WERI-Rb-1 (cell line): ENCODE results near the gene FSCN2.
"Not testable (repeated sequence)": the region's sequence is repeated elsewhere in the genome, so short reads cannot be mapped to it uniquely, and the experiment has no call there.

Experiments
- DNase-seq: peaks from one replicate; pipeline ENCODE4 v3.0.0-alpha.2; 2020
- H3K27ac ChIP-seq: fragments of 250-450 bp; sonication (Bioruptor Pico); 2 replicates; pipeline ENCODE4 v1.5.1; 2020; ENCODE audit warnings: mild to moderate bottlenecking, moderate library complexity
- H3K27me3 ChIP-seq: fragments of 250-450 bp; sonication (Bioruptor Pico); 2 replicates; pipeline ENCODE4 v1.5.1; 2021; ENCODE audit warnings: mild to moderate bottlenecking, low read depth, moderate library complexity; ENCODE audit not compliant: insufficient read depth, severe bottlenecking
- H3K36me3 ChIP-seq: fragments of 250-450 bp; sonication (Bioruptor Pico); 2 replicates; pipeline ENCODE4 v1.5.1; 2020; ENCODE audit warnings: mild to moderate bottlenecking, moderate library complexity
- H3K4me3 ChIP-seq: 2 replicates; pipeline ENCODE4 v1.5.1; 2011; ENCODE audit warnings: low read depth, mild to moderate bottlenecking, control low read depth, low read length
- H3K9me3 ChIP-seq: fragments of 250-450 bp; sonication (Bioruptor Pico); 2 replicates; pipeline ENCODE4 v1.5.1; 2021; ENCODE audit warnings: mild to moderate bottlenecking, moderate library complexity; ENCODE audit not compliant: severe bottlenecking
- CTCF ChIP-seq: IDR thresholded peaks from 2 replicates; pipeline ENCODE4 v1.5.1; 2011; ENCODE audit warnings: low read depth, mild to moderate bottlenecking, control low read depth, inconsistent platforms, low read length

Gene FSCN2

GRCh38 chr17:81583589-81584342, 55.6 kb downstream of the FSCN2 start:
- H3K9me3 ChIP-seq: no peaks in the 10 kb centered on the region
- H3K36me3 ChIP-seq: peaks cover 92% of the 10 kb centered on the region
- H3K27me3 ChIP-seq: no peaks in the 10 kb centered on the region
- H3K4me3 ChIP-seq: no peak overlapping the region
- DNase-seq: no peak
- no peak for TF ChIP-seq CTCF
- no peak overlapping the region for H3K27ac ChIP-seq

GRCh38 chr17:81584771-81585170, 56.6 kb downstream of the FSCN2 start:
- not testable (repeated sequence) for H3K27ac ChIP-seq, H3K9me3 ChIP-seq, H3K4me3 ChIP-seq, DNase-seq, H3K27me3 ChIP-seq
- peaks cover 92% of the 10 kb centered on the region for H3K36me3 ChIP-seq

GRCh38 chr17:81586096-81586495, 57.9 kb downstream of the FSCN2 start:
- Histone ChIP-seq H3K4me3 (no peak overlapping the region), H3K27me3 (no peaks in the 10 kb centered on the region), H3K9me3 (no peaks in the 10 kb centered on the region), H3K27ac (no peak overlapping the region), H3K36me3 (peaks cover 94% of the 10 kb centered on the region)
- no peak for DNase-seq
- TF ChIP-seq CTCF: no peak
